ENCODE measurements around the gene PDIA6. TPM values are rescaled to one million over a fixed set of nuclear protein-coding genes. Genes with fewer than 3 reads are reported as not detected.
A peak's percentile ranks its signal among the peaks of the same experiment; 100 is the strongest.
"Not testable (repeated sequence)": the region's sequence is repeated elsewhere in the genome, so short reads cannot be mapped to it uniquely, and the experiment has no call there.

PDIA6 gene
- total RNA-seq, 1 donor from 2014 or later = 102 TPM

- no peak for DNase-seq
Observed at GRCh38 chr2:10833021-10833420, 20.4 kb upstream of the PDIA6 start.

GRCh38 chr2:10832203-10832936 lies 19.8 kb upstream of the PDIA6 start:
- peak; percentile 74 for DNase-seq

GRCh38 chr2:10831400-10831985 lies 18.9 kb upstream of the PDIA6 start:
- DNase-seq = no peak

- DNase-seq = no peak
Observed at GRCh38 chr2:10830641-10831399, 18.2 kb upstream of the PDIA6 start.

- no peak for DNase-seq
Observed at GRCh38 chr2:10830203-10830602, 17.6 kb upstream of the PDIA6 start.

GRCh38 chr2:10829299-10829698 lies 16.7 kb upstream of the PDIA6 start:
- no peak for DNase-seq

GRCh38 chr2:10828346-10828745 lies 15.8 kb upstream of the PDIA6 start:
- no peak for DNase-seq

- DNase-seq = no peak
Observed at GRCh38 chr2:10826625-10827024, 14.0 kb upstream of the PDIA6 start.

GRCh38 chr2:10826026-10826425 lies 13.4 kb upstream of the PDIA6 start:
- DNase-seq = no peak

- DNase-seq = no peak
Observed at GRCh38 chr2:10824191-10824590, 11.6 kb upstream of the PDIA6 start.

GRCh38 chr2:10820978-10821695 lies 8.6 kb upstream of the PDIA6 start:
- no peak for DNase-seq

- no peak for DNase-seq
Observed at GRCh38 chr2:10820562-10820961, 8.0 kb upstream of the PDIA6 start.

GRCh38 chr2:10819714-10820314 lies 7.2 kb upstream of the PDIA6 start:
- DNase-seq = no peak

- no peak for DNase-seq
Observed at GRCh38 chr2:10818984-10819383, 6.4 kb upstream of the PDIA6 start.

- not testable (repeated sequence) for DNase-seq
Observed at GRCh38 chr2:10818305-10818704, 5.7 kb upstream of the PDIA6 start.

GRCh38 chr2:10817413-10817812 lies 4.8 kb upstream of the PDIA6 start:
- DNase-seq = no peak

GRCh38 chr2:10814571-10815331 lies 2.2 kb upstream of the PDIA6 start:
- DNase-seq = no peak

- no peak for DNase-seq
Observed at GRCh38 chr2:10814142-10814541, 1.6 kb upstream of the PDIA6 start.

GRCh38 chr2:10813163-10814138 lies 866 bp upstream of the PDIA6 start:
- not testable (repeated sequence) for DNase-seq

- DNase-seq = no peak
Observed at GRCh38 chr2:10811517-10811916, 1.1 kb downstream of the PDIA6 start.

Measured in occipital lobe (tissue), 2 donors.